Panc1 (cell line): Measurements from ENCODE around the gene CCDC28A.

Experiments used
- CTCF ChIP-seq: fragments of 450-650 bp; IDR thresholded peaks from 2 replicates; pipeline ENCODE4 v1.5.1; 2017; ENCODE audit warnings: mild to moderate bottlenecking
- POLR2AphosphoS5 ChIP-seq: IDR thresholded peaks from 2 replicates; pipeline ENCODE4 v1.6.1; 2012; ENCODE audit warnings: mild to moderate bottlenecking, low read depth, low read length, moderate library complexity
- REST ChIP-seq, 2 experiments: IDR thresholded peaks; 2 replicates each; pipeline ENCODE4 v1.6.1; 2011 to 2012; ENCODE audit warnings: low read depth in 2 of 2, control low read depth in 1 of 2, low read length in 1 of 2, mild to moderate bottlenecking in 1 of 2, moderate library complexity in 1 of 2; ENCODE audit not compliant: insufficient read depth in 1 of 2
- SIN3A ChIP-seq: IDR thresholded peaks from 2 replicates; pipeline ENCODE4 v1.6.1; 2012; ENCODE audit warnings: low read depth, mild to moderate bottlenecking, low read length, moderate library complexity, borderline replicate concordance; ENCODE audit not compliant: insufficient read depth
- TCF7L2 ChIP-seq: IDR thresholded peaks from 2 replicates; pipeline ENCODE4 v1.6.1; 2011; ENCODE audit warnings: mild to moderate bottlenecking, low read depth, low read length, inconsistent platforms

GRCh38 chr6:138796771-138797170 lies 23.2 kb downstream of the CCDC28A start:
- TF ChIP-seq CTCF (no peak), REST (IDR thresholded peaks at IDR 0.05; ENCODE audit: insufficient read depth in 1 of 2, low read depth in 2 of 2, low read length in 1 of 2) (no peak), POLR2AphosphoS5 (no peak), SIN3A (no peak), TCF7L2 (no peak)
